Breast epithelium (tissue), 3 donors: ENCODE measurements around the gene THTPA.

Experiments
- POLR2AphosphoS5 ChIP-seq, 3 donors: sonication (generic); formaldehyde crosslinking; IDR thresholded peaks; one replicate each; pipeline ENCODE4 v1.6.1; 2017; ENCODE audit warnings: antibody characterized with exemption in 3 of 3
- TF ChIP-seq, protein P1 (sequence below), 3 donors: fragments of 450-650 bp; IDR thresholded peaks; one replicate each; pipeline ENCODE4 v1.5.1; 2016 to 2017; ENCODE audit warnings: antibody characterized with exemption in 3 of 3, mild to moderate bottlenecking in 3 of 3, moderate library complexity in 3 of 3

DNA sequence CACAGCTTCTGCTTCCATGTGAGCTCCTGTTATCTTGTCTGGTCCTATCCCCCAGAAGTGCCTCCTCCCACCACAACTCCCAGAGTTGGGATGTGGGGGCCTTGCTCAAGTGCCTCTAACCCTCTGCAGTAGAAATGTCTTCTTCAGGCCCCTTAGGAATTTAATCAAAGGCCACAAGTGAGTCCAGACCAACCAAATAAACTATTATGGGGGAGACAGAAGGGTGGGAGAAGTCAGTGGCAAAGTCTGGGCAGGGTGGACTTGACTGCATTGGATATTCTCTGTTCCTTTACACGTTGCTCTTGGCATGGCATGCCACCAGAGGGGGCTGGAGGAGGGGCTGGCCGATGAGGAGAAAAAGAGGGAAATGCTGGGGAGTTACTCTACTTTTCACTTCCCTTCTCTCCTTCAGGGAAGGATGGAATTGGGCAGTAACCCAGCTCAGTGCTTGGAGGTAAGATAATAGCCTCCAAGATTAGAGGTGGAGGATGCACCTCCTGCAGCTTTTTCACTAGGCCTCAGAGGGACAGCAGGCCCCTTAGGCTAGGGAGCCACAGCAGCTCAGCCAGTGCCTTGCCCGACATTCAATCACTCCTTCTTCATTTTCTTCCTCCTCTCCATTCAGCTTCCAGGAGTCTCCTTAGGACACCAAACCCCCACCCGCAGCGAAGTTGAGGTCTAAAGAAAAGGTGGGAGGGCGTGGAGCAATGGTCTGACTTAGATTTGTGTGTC lies 12.7 kb downstream of the THTPA start:
- TF ChIP-seq, protein P1, sequence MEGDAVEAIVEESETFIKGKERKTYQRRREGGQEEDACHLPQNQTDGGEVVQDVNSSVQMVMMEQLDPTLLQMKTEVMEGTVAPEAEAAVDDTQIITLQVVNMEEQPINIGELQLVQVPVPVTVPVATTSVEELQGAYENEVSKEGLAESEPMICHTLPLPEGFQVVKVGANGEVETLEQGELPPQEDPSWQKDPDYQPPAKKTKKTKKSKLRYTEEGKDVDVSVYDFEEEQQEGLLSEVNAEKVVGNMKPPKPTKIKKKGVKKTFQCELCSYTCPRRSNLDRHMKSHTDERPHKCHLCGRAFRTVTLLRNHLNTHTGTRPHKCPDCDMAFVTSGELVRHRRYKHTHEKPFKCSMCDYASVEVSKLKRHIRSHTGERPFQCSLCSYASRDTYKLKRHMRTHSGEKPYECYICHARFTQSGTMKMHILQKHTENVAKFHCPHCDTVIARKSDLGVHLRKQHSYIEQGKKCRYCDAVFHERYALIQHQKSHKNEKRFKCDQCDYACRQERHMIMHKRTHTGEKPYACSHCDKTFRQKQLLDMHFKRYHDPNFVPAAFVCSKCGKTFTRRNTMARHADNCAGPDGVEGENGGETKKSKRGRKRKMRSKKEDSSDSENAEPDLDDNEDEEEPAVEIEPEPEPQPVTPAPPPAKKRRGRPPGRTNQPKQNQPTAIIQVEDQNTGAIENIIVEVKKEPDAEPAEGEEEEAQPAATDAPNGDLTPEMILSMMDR (IDR thresholded peaks at IDR 0.05), result no peak
- TF ChIP-seq POLR2AphosphoS5 (IDR thresholded peaks at IDR 0.05), result no peak
